Thoracic aorta (tissue), 2 donors: ENCODE measurements around the gene PGLYRP3. TPM values are rescaled to one million over a fixed set of nuclear protein-coding genes. Genes with fewer than 3 reads are reported as not detected.

Experiments
- ATAC-seq: fragments of 150-250 bp; one replicate; pipeline ENCODE4 v1.8.0; 2017; ENCODE audit warnings: low read depth; ENCODE audit not compliant: insufficient number of reproducible peaks, low FRiP score
- DNase-seq: peaks from one replicate; pipeline ENCODE4 v3.0.0-alpha.2; 2020; ENCODE audit warnings: low spot score
- H3K27ac ChIP-seq, 2 donors: fragments of 200-600 bp; sonication (generic); 1 replicate in 1 of 2; 2 replicates in 1 of 2; pipeline ENCODE4 v1.5.1; 2016; ENCODE audit warnings: mild to moderate bottlenecking in 2 of 2, moderate library complexity in 2 of 2
- H3K27me3 ChIP-seq: fragments of 200-600 bp; sonication (generic); replicated peaks from 2 replicates; pipeline ENCODE4 v1.6.0; 2016; ENCODE audit warnings: mild to moderate bottlenecking; ENCODE audit not compliant: insufficient read depth
- H3K36me3 ChIP-seq: fragments of 200-600 bp; sonication (generic); one replicate; pipeline ENCODE4 v1.5.1; 2016
- H3K4me1 ChIP-seq, 2 donors: fragments of 200-600 bp; sonication (generic); 1 replicate in 1 of 2; 2 replicates in 1 of 2; pipeline versions ENCODE4 v1.5.1 to v1.6.0; 2016; ENCODE audit warnings: low read depth in 2 of 2, mild to moderate bottlenecking in 1 of 2; ENCODE audit not compliant: control insufficient read depth in 1 of 2
- H3K4me3 ChIP-seq: fragments of 200-600 bp; sonication (generic); 2 replicates; pipeline ENCODE4 v1.5.1; 2016; ENCODE audit warnings: mild to moderate bottlenecking
- H3K9me3 ChIP-seq: fragments of 200-600 bp; sonication (generic); 2 replicates; pipeline ENCODE4 v1.5.1; 2016
- total RNA-seq, 2 donors: library from RNA; depleted of rRNA; stranded (reverse); fragments of >200 nt; gene quantifications; one replicate each; pipeline versions ENCODE4 v1.1.0 to v1.2.3, GENCODE V29; 2016
- TF ChIP-seq, protein P1 (sequence below): fragments of 200-600 bp; sonication (generic); IDR thresholded peaks from one replicate; pipeline ENCODE4 v1.5.1; 2019; ENCODE audit warnings: antibody characterized with exemption

PGLYRP3 gene
- total RNA-seq, 2 donors from 2014 or later, result not detected

DNA sequence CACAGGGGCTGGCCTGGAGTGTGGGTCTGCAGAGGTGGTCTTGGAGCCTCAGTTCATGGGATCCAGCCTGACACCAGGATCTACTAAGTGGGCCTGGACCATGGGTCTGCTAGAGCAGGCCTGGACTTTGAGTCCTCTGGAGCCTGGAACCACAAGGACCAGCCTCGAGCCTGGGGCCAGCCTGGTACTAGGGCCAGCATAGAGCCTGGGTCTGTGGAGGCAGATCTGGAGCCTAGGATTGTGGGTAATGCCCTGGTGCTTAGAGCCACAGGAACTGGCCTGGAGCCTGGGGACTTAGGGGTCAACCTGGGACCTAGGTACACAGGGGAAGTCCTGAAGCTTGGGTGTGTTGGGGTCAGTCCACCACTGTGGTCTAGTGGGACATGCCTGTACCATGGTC, 40.6 kb downstream of the PGLYRP3 start:
- H3K27ac ChIP-seq, result no peak overlapping the region
- H3K36me3 ChIP-seq, result no peaks in the 10 kb centered on the region
- peaks cover 4% of the 10 kb centered on the region for H3K27me3 ChIP-seq
- no peaks in the 10 kb centered on the region for H3K9me3 ChIP-seq
- no peak overlapping the region for H3K4me3 ChIP-seq
- TF ChIP-seq, protein P1, sequence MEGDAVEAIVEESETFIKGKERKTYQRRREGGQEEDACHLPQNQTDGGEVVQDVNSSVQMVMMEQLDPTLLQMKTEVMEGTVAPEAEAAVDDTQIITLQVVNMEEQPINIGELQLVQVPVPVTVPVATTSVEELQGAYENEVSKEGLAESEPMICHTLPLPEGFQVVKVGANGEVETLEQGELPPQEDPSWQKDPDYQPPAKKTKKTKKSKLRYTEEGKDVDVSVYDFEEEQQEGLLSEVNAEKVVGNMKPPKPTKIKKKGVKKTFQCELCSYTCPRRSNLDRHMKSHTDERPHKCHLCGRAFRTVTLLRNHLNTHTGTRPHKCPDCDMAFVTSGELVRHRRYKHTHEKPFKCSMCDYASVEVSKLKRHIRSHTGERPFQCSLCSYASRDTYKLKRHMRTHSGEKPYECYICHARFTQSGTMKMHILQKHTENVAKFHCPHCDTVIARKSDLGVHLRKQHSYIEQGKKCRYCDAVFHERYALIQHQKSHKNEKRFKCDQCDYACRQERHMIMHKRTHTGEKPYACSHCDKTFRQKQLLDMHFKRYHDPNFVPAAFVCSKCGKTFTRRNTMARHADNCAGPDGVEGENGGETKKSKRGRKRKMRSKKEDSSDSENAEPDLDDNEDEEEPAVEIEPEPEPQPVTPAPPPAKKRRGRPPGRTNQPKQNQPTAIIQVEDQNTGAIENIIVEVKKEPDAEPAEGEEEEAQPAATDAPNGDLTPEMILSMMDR, result no peak
- ATAC-seq (no peak), DNase-seq (no peak)
- H3K4me1 ChIP-seq, result no peaks in the 10 kb centered on the region

DNA sequence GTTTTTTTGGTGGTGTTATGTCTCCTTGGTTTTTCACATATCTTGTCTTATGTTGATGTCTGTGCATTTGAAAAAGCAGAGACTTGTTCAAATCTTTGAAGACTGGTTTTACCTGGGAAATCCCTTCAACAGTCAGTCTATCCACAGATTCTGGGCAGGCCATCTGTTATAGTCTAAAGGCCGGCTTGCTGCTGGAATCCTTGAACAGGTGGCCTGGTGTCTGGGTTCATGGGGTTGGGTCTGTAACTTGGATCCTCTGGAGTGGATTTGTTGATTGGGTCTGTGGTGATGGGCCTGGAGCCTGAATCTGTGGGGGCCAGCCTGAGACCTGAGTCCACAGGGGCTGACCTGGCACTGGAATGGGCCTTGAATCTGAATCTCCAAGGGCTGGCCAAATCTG, 41.0 kb downstream of the PGLYRP3 start:
- ATAC-seq, result no peak
- Histone ChIP-seq H3K4me1 (no peaks in the 10 kb centered on the region), H3K36me3 (no peaks in the 10 kb centered on the region), H3K27me3 (peaks cover 4% of the 10 kb centered on the region), H3K9me3 (no peaks in the 10 kb centered on the region), H3K4me3 (no peak overlapping the region), H3K27ac (no peak overlapping the region)
- DNase-seq, result no peak
- TF ChIP-seq, protein P1, result no peak

DNA sequence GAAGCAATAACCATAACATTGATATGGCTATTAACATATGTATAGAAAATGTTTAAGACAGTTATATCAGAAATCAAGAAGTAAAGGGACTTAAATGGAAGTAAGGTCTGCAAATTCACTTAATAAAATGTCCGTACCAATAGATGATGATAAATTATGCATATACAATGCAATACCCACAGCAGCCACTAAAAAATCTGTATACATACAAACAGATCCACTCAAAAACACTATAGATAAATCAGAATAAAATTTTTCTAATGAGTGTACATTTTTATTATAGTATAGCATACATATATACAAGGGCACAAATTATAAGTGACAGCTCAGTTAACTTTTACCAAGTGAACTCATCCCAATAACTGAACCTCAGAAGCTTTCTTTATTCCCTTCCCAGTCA, 47.3 kb downstream of the PGLYRP3 start:
- no peak overlapping the region for H3K27ac ChIP-seq
- ATAC-seq (no peak), DNase-seq (no peak)
- no peak overlapping the region for H3K4me3 ChIP-seq
- H3K4me1 ChIP-seq, result peaks cover 0 to 11% of the 10 kb centered on the region in 2 donors
- H3K27me3 ChIP-seq, result peaks cover 19% of the 10 kb centered on the region
- H3K9me3 ChIP-seq, result no peaks in the 10 kb centered on the region
- TF ChIP-seq, protein P1, result no peak
- no peaks in the 10 kb centered on the region for H3K36me3 ChIP-seq

DNA sequence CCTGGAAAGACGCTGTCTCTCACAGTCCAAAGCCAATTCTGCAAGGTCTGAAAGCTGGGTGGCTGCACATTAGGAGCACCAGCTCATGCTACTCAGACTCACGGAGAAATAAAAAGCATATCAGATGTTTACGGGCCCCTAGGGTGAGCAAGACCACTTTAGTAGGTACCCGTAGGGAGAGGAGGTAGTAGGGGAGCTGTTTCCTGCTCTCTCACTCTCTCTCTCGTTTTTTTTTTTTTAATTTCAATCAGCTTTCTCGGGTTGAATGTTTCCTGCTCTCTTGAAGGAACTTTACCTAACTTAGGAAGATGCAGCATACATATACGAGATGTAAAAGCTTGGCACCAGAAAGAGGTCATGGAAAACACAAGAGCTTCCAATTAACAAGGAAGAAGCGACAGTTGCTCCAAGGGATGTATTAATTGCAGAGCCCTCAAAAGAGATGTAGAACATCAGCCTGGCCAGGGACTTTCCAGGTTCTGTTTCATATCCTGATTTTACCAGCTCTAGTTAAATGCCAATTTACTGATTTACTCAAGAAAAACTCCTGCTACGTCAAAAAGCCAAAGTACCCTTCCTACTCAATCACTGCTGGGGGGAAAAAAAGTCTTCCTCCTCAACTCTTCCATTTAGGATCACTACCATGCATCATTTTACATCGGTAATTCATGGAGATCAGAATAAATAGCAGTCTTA, 50.1 kb downstream of the PGLYRP3 start:
- Histone ChIP-seq H3K4me1 (peaks cover 0 to 11% of the 10 kb centered on the region in 2 donors), H3K27me3 (peaks cover 15% of the 10 kb centered on the region), H3K27ac (no peak overlapping the region), H3K9me3 (no peaks in the 10 kb centered on the region), H3K36me3 (no peaks in the 10 kb centered on the region), H3K4me3 (no peak overlapping the region)
- TF ChIP-seq, protein P1, result no peak
- DNase-seq, result no peak
- ATAC-seq, result no peak

DNA sequence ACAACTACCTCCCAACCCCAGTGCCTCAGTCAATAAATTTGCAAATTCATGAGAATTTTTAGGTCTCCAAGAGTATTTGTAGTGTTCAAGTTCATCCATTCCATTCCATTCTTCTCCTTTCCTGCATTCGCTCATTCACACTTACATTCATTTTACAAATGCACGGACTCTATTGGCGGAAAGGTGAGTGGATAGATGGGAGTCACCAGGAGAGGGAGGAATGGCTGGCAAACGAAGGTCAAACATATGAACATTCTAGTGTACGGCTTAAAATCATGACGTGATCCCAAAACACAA, 50.7 kb downstream of the PGLYRP3 start:
- TF ChIP-seq, protein P1, result no peak
- Histone ChIP-seq H3K9me3 (no peaks in the 10 kb centered on the region), H3K4me1 (peaks cover 0 to 11% of the 10 kb centered on the region in 2 donors), H3K36me3 (no peaks in the 10 kb centered on the region), H3K27me3 (peaks cover 15% of the 10 kb centered on the region), H3K4me3 (peak overlapping the region; percentile 71), H3K27ac (no peak overlapping the region)
- no peak for DNase-seq
- no peak for ATAC-seq
